MG63 (cell line): ENCODE results near the gene STXBP5. TPM values are rescaled to one million over a fixed set of nuclear protein-coding genes. Genes with fewer than 3 reads are reported as not detected.
A peak's percentile ranks its signal among the peaks of the same experiment; 100 is the strongest.
"Not testable (repeated sequence)": the region's sequence is repeated elsewhere in the genome, so short reads cannot be mapped to it uniquely, and the experiment has no call there.

ENCODE experiments used
- DNase-seq: peaks from one replicate; pipeline ENCODE4 v3.0.0-alpha.2; 2020
- H3K27me3 ChIP-seq: fragments of 250-450 bp; sonication (Bioruptor Pico); 2 replicates; pipeline ENCODE4 v1.5.1; 2020; ENCODE audit warnings: mild to moderate bottlenecking, moderate library complexity
- H3K36me3 ChIP-seq: fragments of 250-450 bp; sonication (Bioruptor Pico); 2 replicates; pipeline ENCODE4 v1.5.1; 2020; ENCODE audit warnings: mild to moderate bottlenecking, moderate library complexity
- H3K4me3 ChIP-seq: fragments of 250-450 bp; sonication (Bioruptor Pico); 2 replicates; pipeline ENCODE4 v1.5.1; 2020; ENCODE audit warnings: mild to moderate bottlenecking, moderate library complexity
- H3K9me3 ChIP-seq: fragments of 250-450 bp; sonication (Bioruptor Pico); 2 replicates; pipeline ENCODE4 v1.5.1; 2020; ENCODE audit warnings: mild to moderate bottlenecking, moderate library complexity
- total RNA-seq: library from RNA; depleted of rRNA; stranded (reverse); fragments of >200 nt; shearing (Covaris generic); gene quantifications from 2 replicates; pipeline ENCODE4 v1.2.3, GENCODE V29; 2014; ENCODE audit warnings: low replicate concordance

The STXBP5 gene
- total RNA-seq, 1 experiment from 2014 or later: 8.9 TPM

DNA sequence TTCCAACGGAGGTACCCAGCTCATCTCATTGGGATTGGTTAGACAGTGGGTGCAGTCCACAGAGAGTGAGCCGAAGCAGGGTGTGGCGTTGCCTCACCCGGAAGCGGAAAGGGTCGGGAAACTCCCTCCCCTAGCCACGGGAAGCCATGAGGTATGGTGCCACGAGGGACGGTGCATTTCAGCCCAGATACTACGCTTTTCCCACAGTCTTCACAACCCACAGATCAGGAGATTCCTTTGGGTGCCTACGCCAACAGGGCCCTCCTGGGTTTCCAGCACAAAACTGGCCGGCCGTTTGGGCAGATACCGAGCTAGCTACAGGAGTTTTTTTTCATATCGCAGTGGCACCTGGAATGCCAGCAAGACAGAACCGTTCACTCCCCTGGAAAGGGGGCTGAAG is 46.9 kb downstream of the STXBP5 start:
- no peak for DNase-seq
- Histone ChIP-seq H3K9me3 (0 out of 2 replicates have a peak, but pooled peaks cover 2% of the 10 kb centered on the region), H3K27me3 (no peaks in the 10 kb centered on the region), H3K4me3 (no peak overlapping the region), H3K36me3 (peaks cover 35% of the 10 kb centered on the region)

DNA sequence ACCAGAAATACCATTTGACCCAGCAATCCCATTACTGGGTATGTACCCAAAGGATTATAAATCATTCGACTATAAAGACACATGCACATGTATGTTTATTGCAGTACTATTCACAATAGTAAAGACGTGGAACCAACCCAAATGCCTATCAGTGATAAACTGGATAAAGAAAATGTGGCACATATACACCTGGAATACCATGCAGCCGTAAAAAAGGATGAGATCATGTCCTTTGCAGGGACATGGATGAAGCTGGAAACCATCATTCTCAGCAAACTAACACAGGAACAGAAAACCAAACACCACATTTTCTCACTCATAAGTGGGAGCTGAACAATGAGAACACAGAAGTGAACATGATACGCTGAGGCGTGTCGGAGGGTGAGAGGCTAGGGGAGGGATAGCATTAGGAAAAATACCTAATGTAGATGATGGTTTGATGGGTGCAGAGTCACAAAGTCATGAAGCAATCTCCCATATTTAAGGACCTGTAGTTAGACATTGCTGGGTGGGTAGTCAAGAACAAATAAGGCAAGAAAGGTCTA is 50.8 kb downstream of the STXBP5 start:
- H3K27me3 ChIP-seq, H3K4me3 ChIP-seq, DNase-seq, H3K9me3 ChIP-seq: not testable (repeated sequence)
- H3K36me3 ChIP-seq: peaks cover 25% of the 10 kb centered on the region

GRCh38 chr6:147255948-147256674 is 51.9 kb downstream of the STXBP5 start:
- Histone ChIP-seq H3K27me3 (no peaks in the 10 kb centered on the region), H3K9me3 (no peaks in the 10 kb centered on the region), H3K4me3 (no peak overlapping the region), H3K36me3 (peaks cover 18% of the 10 kb centered on the region)
- DNase-seq: no peak

DNA sequence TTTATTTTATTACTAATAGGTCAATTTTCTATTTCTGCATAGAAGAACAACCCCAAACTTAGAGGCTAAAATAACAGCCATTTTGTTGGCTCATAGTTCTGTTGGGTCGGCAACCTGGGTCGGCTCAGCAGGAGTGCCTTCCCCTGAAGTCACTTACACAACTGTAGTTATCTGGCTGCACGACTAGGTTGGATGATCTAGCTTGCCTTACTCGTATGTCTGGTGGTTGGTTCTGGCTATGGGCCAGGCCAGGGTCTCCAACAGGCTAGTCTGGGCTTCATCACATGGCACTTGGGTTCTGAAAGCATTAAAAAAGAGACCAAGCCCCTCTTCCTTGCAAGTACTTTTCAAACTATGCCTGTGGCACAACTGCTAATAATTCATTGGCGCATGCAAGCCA is 53.5 kb downstream of the STXBP5 start:
- H3K36me3 ChIP-seq: peaks cover 2% of the 10 kb centered on the region
- H3K4me3 ChIP-seq: no peak overlapping the region
- H3K9me3 ChIP-seq: no peaks in the 10 kb centered on the region
- no peak for DNase-seq
- H3K27me3 ChIP-seq: no peaks in the 10 kb centered on the region

GRCh38 chr6:147260091-147260490 is 55.9 kb downstream of the STXBP5 start:
- no peaks in the 10 kb centered on the region for H3K27me3 ChIP-seq
- DNase-seq: no peak
- no peaks in the 10 kb centered on the region for H3K36me3 ChIP-seq
- H3K4me3 ChIP-seq: no peak overlapping the region
- no peaks in the 10 kb centered on the region for H3K9me3 ChIP-seq

DNA sequence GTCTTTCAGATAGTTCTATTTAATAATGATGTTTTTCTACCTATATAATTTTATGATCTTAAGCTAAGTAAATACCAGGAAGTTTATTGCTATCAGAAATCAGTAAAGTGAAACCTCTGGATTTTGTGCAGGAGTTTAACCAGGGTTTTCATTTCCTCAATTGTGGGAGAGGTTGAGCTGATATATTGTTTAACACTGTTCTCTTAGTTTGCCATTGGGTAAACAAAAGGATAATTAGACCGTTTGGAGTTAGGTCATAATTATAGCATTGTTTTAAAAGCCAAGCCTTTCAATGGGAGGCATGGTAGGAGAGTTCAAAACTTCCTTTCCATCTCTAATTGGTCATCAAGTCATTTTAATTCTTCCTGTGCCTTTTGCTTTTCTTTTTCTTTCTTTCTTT is 58.7 kb downstream of the STXBP5 start:
- DNase-seq: no peak
- H3K27me3 ChIP-seq: no peaks in the 10 kb centered on the region
- H3K36me3 ChIP-seq: peaks cover 4% of the 10 kb centered on the region
- H3K9me3 ChIP-seq: no peaks in the 10 kb centered on the region
- H3K4me3 ChIP-seq: no peak overlapping the region

DNA sequence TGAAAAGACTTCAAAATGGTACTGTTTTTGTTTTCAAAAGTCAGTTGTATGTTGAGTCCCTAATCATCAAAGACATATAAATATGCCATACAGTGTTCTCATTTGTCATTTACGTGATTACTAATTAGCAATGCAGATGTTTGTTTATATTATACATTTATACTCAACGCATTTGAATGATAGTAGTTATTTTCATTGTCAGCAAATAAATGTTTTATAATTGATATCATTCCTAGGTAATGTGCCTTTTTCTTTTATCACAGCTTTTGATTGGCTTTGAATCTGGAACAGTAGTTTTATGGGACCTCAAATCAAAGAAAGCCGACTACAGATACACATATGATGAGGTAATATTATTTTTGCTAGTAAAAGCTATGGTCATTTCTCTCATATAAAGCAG is 62.6 kb downstream of the STXBP5 start:
- Histone ChIP-seq H3K4me3 (no peak overlapping the region), H3K9me3 (no peaks in the 10 kb centered on the region), H3K36me3 (peaks cover 14% of the 10 kb centered on the region), H3K27me3 (no peaks in the 10 kb centered on the region)
- no peak for DNase-seq

- Histone ChIP-seq H3K4me3 (no peak overlapping the region), H3K36me3 (peaks cover 14% of the 10 kb centered on the region)
- DNase-seq: no peak
Measured at GRCh38 chr6:147267658-147268057, 63.4 kb downstream of the STXBP5 start.

GRCh38 chr6:147268254-147268653 is 64.0 kb downstream of the STXBP5 start:
- peaks cover 14% of the 10 kb centered on the region for H3K36me3 ChIP-seq
- no peaks in the 10 kb centered on the region for H3K27me3 ChIP-seq
- no peak for DNase-seq
- H3K4me3 ChIP-seq: no peak overlapping the region
- H3K9me3 ChIP-seq: no peaks in the 10 kb centered on the region

More at GRCh38 chr6:147267658-147268057, 63.4 kb downstream of the STXBP5 start:
- no peaks in the 10 kb centered on the region for H3K9me3 ChIP-seq
- H3K27me3 ChIP-seq: no peaks in the 10 kb centered on the region

GRCh38 chr6:147274012-147274411 is 69.8 kb downstream of the STXBP5 start:
- no peaks in the 10 kb centered on the region for H3K27me3 ChIP-seq
- H3K4me3 ChIP-seq: no peak overlapping the region
- H3K9me3 ChIP-seq: no peaks in the 10 kb centered on the region
- DNase-seq: no peak
- H3K36me3 ChIP-seq: peaks cover 10% of the 10 kb centered on the region; the same call in 1 of the 2 replicates

DNA sequence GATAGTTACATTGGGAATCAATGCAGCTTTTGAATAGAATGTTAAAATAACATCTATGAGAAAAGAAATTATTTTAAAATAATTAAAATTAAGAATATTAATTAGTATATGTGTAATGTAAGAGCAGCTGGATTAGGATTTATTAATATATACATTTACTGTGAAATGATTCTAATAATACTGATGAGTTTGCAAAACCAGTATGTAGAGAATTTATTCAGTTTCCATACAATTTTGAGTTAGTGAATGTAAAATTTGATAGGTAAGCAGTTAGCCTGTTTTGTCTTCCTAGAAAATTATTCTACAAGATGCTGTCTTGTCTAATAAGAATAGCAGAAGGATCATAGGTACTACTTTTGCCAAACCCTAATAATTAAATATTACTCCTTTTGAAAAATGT is 70.6 kb downstream of the STXBP5 start:
- Histone ChIP-seq H3K36me3 (peaks cover 4% of the 10 kb centered on the region), H3K4me3 (no peak overlapping the region), H3K27me3 (no peaks in the 10 kb centered on the region), H3K9me3 (no peaks in the 10 kb centered on the region)
- no peak for DNase-seq

DNA sequence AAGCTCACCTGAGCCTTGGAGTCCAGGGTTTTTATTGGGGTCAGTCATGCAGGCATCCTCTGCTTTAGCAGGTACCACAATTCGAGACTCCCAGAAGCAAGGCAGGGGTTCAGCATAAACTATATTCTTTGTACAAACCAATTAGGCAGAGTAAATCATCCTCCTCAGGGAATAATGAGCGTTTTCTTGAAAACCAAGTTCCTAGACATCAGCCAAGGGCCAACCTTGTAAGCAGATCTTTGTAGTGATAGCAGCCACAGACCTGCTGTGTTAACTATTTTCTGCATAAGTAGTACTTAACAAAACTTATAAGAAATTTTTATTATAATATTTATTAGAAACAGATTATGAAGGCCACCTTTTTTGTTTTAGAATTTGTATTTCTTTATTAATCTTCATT is 74.7 kb downstream of the STXBP5 start:
- peaks cover 18% of the 10 kb centered on the region for H3K36me3 ChIP-seq
- H3K9me3 ChIP-seq: no peaks in the 10 kb centered on the region; the same call in 1 of the 2 replicates
- no peaks in the 10 kb centered on the region for H3K27me3 ChIP-seq

DNA sequence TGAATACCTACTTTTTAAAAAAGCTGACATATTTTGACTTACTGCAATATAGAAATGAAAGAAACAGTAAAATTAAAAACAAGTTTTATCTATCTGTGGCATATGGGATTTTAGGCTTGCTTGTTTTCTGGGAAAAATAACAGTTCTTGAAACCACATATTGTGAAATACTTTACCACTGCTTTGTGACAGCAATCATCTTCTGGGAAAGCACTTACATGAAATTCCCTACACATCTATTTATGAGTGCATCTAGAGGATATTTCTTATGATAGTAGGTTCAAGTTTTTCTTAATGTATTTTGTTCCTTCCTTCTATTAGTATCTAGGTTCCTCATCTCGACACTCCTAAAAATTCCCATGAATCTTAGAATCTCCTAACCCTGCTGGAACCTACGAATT is 75.2 kb downstream of the STXBP5 start:
- DNase-seq: no peak
- no peak overlapping the region for H3K4me3 ChIP-seq
- H3K9me3 ChIP-seq: no peaks in the 10 kb centered on the region; the same call in 1 of the 2 replicates
- H3K27me3 ChIP-seq: no peaks in the 10 kb centered on the region
- H3K36me3 ChIP-seq: peaks cover 18% of the 10 kb centered on the region

More for the DNA sequence above, 74.7 kb downstream of the STXBP5 start:
- DNase-seq: no peak
- no peak overlapping the region for H3K4me3 ChIP-seq

GRCh38 chr6:147281895-147282565 is 77.8 kb downstream of the STXBP5 start:
- Histone ChIP-seq H3K36me3 (peaks cover 18% of the 10 kb centered on the region), H3K27me3 (no peaks in the 10 kb centered on the region), H3K9me3 (no peaks in the 10 kb centered on the region; the same call in 1 of the 2 replicates), H3K4me3 (no peak overlapping the region)
- no peak for DNase-seq

GRCh38 chr6:147282566-147282959 is 78.3 kb downstream of the STXBP5 start:
- Histone ChIP-seq H3K27me3 (no peaks in the 10 kb centered on the region), H3K9me3 (no peaks in the 10 kb centered on the region; the same call in 1 of the 2 replicates), H3K4me3 (no peak overlapping the region), H3K36me3 (peaks cover 18% of the 10 kb centered on the region)
- no peak for DNase-seq

DNA sequence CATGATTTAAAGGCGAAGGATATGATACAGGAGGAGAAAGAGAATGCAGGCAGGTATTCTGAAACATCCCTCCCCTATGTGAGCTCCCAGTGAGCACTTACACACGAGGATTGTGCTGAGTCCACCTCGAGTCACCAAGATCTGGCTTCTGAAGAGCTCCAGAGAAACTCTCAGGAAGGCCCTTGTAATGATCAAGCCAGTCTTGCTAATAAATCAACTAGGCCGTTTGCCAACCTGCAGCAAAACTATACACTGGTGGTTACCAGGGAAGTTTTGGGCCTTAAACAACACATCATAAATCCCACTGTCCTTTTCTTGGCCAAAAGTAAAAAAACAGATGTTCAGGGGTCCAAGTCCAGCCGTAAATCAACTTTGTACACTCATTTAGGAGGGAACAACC is 79.2 kb downstream of the STXBP5 start:
- peaks cover 14% of the 10 kb centered on the region for H3K36me3 ChIP-seq
- H3K4me3 ChIP-seq: no peak overlapping the region
- H3K9me3 ChIP-seq: no peaks in the 10 kb centered on the region; the same call in 1 of the 2 replicates
- no peaks in the 10 kb centered on the region for H3K27me3 ChIP-seq
- peak; percentile 48 for DNase-seq

DNA sequence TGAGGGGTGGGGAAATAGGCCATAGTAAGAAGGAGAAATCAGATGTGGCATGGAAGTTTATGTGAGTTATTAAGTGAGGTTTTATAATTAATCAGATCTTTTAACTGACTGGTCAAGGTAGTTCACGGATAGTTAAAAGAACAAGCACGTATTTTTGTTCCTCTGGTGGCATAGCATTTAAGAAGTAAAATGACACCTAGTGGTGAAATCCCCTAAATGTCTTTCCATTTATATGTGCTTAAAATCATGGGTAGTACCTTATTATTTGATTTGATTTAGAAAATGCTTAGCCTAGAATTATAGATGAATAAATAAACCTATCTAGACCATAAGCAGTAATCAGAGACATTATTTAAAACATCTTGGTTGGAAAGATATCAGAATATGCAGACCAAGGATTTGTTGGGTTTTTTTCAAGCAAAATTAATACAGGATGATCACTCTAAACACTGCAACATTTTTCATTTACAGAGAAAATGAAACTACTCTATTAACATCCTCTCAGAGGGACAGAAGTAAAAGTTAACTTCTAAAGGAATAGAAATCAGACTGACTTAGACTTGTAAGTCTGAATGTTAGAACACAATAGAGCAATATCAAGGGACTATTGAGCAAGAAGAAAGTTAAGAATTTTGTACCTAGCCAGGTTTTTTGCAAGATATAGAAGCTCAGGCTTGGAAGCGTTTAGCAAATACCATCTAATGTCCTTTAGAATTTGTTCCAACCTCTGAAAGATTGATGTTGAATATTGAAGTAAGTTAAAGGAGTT is 81.1 kb downstream of the STXBP5 start:
- Histone ChIP-seq H3K9me3 (no peaks in the 10 kb centered on the region; the same call in 1 of the 2 replicates), H3K36me3 (peaks cover 14% of the 10 kb centered on the region), H3K27me3 (no peaks in the 10 kb centered on the region), H3K4me3 (no peak overlapping the region)
- no peak for DNase-seq
